ENCODE results near the gene UCK1. TPM values are rescaled to one million over a fixed set of nuclear protein-coding genes. Genes with fewer than 3 reads are reported as not detected.

Gene UCK1
- total RNA-seq, 1 donor from 2014 or later, result 22.4 TPM

- TF ChIP-seq CTCF (conservative IDR thresholded peaks at IDR 0.05; ENCODE audit: low read depth, low read length), result no peak
- no peak overlapping the region for H3K4me3 ChIP-seq (ENCODE audit: low read depth, low read length)
- DNase-seq (ENCODE audit: low read depth), result no peak
Observed at GRCh38 chr9:131534721-131535237, 3.7 kb upstream of the UCK1 start.

GRCh38 chr9:131530546-131530919 is 530 bp downstream of the UCK1 start:
- peak; percentile 6 for DNase-seq (ENCODE audit: low read depth)
- TF ChIP-seq CTCF (conservative IDR thresholded peaks at IDR 0.05; ENCODE audit: low read depth, low read length), result peak; percentile 19
- peak overlapping the region; percentile 82 for H3K4me3 ChIP-seq (ENCODE audit: low read depth, low read length)

- no peak for DNase-seq (ENCODE audit: low read depth)
- H3K4me3 ChIP-seq (ENCODE audit: low read depth, low read length), result peak overlapping the region; percentile 82
- TF ChIP-seq CTCF (conservative IDR thresholded peaks at IDR 0.05; ENCODE audit: low read depth, low read length), result peak; percentile 4
Observed at GRCh38 chr9:131529597-131530545, 1.2 kb downstream of the UCK1 start.

GRCh38 chr9:131528886-131529505 is 2.1 kb downstream of the UCK1 start:
- no peak for TF ChIP-seq CTCF (conservative IDR thresholded peaks at IDR 0.05; ENCODE audit: low read depth, low read length)
- DNase-seq (ENCODE audit: low read depth), result no peak
- H3K4me3 ChIP-seq (ENCODE audit: low read depth, low read length), result no peak overlapping the region

- DNase-seq (ENCODE audit: low read depth), result no peak
- H3K4me3 ChIP-seq (ENCODE audit: low read depth, low read length), result no peak overlapping the region
- no peak for TF ChIP-seq CTCF (conservative IDR thresholded peaks at IDR 0.05; ENCODE audit: low read depth, low read length)
Observed at GRCh38 chr9:131528186-131528585, 2.9 kb downstream of the UCK1 start.

GRCh38 chr9:131525643-131526565 is 5.2 kb downstream of the UCK1 start:
- no peak for TF ChIP-seq CTCF (conservative IDR thresholded peaks at IDR 0.05; ENCODE audit: low read depth, low read length)
- DNase-seq (ENCODE audit: low read depth), result no peak
- H3K4me3 ChIP-seq (ENCODE audit: low read depth, low read length), result no peak overlapping the region
